Stimulated activated CD8-positive, alpha-beta memory T cell treated with anti-CD3 and anti-CD28 coated beads, Interleukin-4, amount 100 ng/mL, for 48 hours (primary cell): ENCODE data around the gene ABHD2.
"Not testable (repeated sequence)": the region's sequence is repeated elsewhere in the genome, so short reads cannot be mapped to it uniquely, and the experiment has no call there.

Experiments used
- DNase-seq: peaks from one replicate; pipeline ENCODE4 v3.0.0-alpha.2; 2020

The ABHD2 gene

GRCh38 chr15:89141159-89141558 is 52.9 kb downstream of the ABHD2 start:
- not testable (repeated sequence) for DNase-seq

GRCh38 chr15:89141885-89142284 is 53.6 kb downstream of the ABHD2 start:
- no peak for DNase-seq

GRCh38 chr15:89142423-89142822 is 54.2 kb downstream of the ABHD2 start:
- no peak for DNase-seq

- DNase-seq: no peak
Measured at GRCh38 chr15:89143503-89144162, 55.4 kb downstream of the ABHD2 start.

GRCh38 chr15:89144491-89144890 is 56.2 kb downstream of the ABHD2 start:
- no peak for DNase-seq

GRCh38 chr15:89146366-89146765 is 58.1 kb downstream of the ABHD2 start:
- no peak for DNase-seq

GRCh38 chr15:89148126-89148525 is 59.9 kb downstream of the ABHD2 start:
- DNase-seq: no peak

GRCh38 chr15:89149501-89150101 is 61.3 kb downstream of the ABHD2 start:
- no peak for DNase-seq

- DNase-seq: no peak
Measured at GRCh38 chr15:89150287-89150686, 62.0 kb downstream of the ABHD2 start.

- DNase-seq: no peak
Measured at GRCh38 chr15:89150762-89151664, 62.8 kb downstream of the ABHD2 start.

- no peak for DNase-seq
Measured at GRCh38 chr15:89155122-89155521, 66.9 kb downstream of the ABHD2 start.

GRCh38 chr15:89155656-89156055 is 67.4 kb downstream of the ABHD2 start:
- no peak for DNase-seq

GRCh38 chr15:89157061-89157460 is 68.8 kb downstream of the ABHD2 start:
- no peak for DNase-seq

- DNase-seq: no peak
Measured at GRCh38 chr15:89157918-89158564, 69.8 kb downstream of the ABHD2 start.

GRCh38 chr15:89161666-89162065 is 73.4 kb downstream of the ABHD2 start:
- DNase-seq: no peak

GRCh38 chr15:89163271-89164055 is 75.2 kb downstream of the ABHD2 start:
- DNase-seq: no peak

- no peak for DNase-seq
Measured at GRCh38 chr15:89164712-89165211, 76.5 kb downstream of the ABHD2 start.

GRCh38 chr15:89165677-89166076 is 77.4 kb downstream of the ABHD2 start:
- DNase-seq: no peak

GRCh38 chr15:89167267-89168176 is 79.3 kb downstream of the ABHD2 start:
- peak; percentile 76 for DNase-seq

GRCh38 chr15:89168316-89168833 is 80.1 kb downstream of the ABHD2 start:
- no peak for DNase-seq

GRCh38 chr15:89170364-89170763 is 82.1 kb downstream of the ABHD2 start:
- DNase-seq: no peak
